HG03460 (cell line): ENCODE data around the gene ACLY.

ENCODE experiments used
- ATAC-seq: cut with Tn5 transposase; IDR thresholded peaks from one replicate; pipeline ENCODE4 v1.9.1; 2021; ENCODE audit not compliant: unreplicated experiment

ACLY gene

GRCh38 chr17:41918314-41919164, at the start of gene ACLY:
ACLY (minus strand) TSS chr17:41918951; CDS start chr17:41913873, 5,078 bp downstream.
- ATAC-seq, result peak; percentile 82

- no peak for ATAC-seq
These were observed 49.3 kb upstream of the ACLY start for GRCh38 chr17:41967921-41968578.

GRCh38 chr17:41967141-41967920, 48.6 kb upstream of the ACLY start:
- ATAC-seq, result peak; percentile 16

- peak; percentile 58 for ATAC-seq
These were observed 47.9 kb upstream of the ACLY start, which contains the start of gene CNP for GRCh38 chr17:41966463-41967140. CNP (plus strand) TSS chr17:41966795; CDS start chr17:41966885, 90 bp downstream.

- ATAC-seq, result peak; percentile 42
These were observed 47.1 kb upstream of the ACLY start for GRCh38 chr17:41965694-41966462.

GRCh38 chr17:41962768-41963434, 44.1 kb upstream of the ACLY start:
- ATAC-seq, result no peak

GRCh38 chr17:41962111-41962510, 43.4 kb upstream of the ACLY start:
- no peak for ATAC-seq

- no peak for ATAC-seq
These were observed 40.8 kb upstream of the ACLY start for GRCh38 chr17:41959336-41960095.

- no peak for ATAC-seq
These were observed 40.2 kb upstream of the ACLY start for GRCh38 chr17:41959030-41959335.

- no peak for ATAC-seq
These were observed 39.2 kb upstream of the ACLY start for GRCh38 chr17:41957869-41958439.

- ATAC-seq, result no peak
These were observed 38.5 kb upstream of the ACLY start for GRCh38 chr17:41957031-41957868.

- ATAC-seq, result no peak
These were observed 37.8 kb upstream of the ACLY start for GRCh38 chr17:41956522-41956921.

- ATAC-seq, result no peak
These were observed 30.2 kb upstream of the ACLY start for GRCh38 chr17:41948762-41949460.

GRCh38 chr17:41944943-41945342, 26.2 kb upstream of the ACLY start:
- no peak for ATAC-seq

GRCh38 chr17:41943492-41943891, 24.7 kb upstream of the ACLY start:
- ATAC-seq, result no peak

GRCh38 chr17:41942626-41943373, 24.0 kb upstream of the ACLY start:
- no peak for ATAC-seq
